CD4-positive, alpha-beta T cell (primary cell): Measurements from ENCODE around the gene VENTX. TPM values are rescaled to one million over a fixed set of nuclear protein-coding genes. Genes with fewer than 3 reads are reported as not detected.

Source experiments
- ATAC-seq: fragments of 200-7000 bp; cut with Tn5 transposase; one replicate; pipeline ENCODE4 v1.10.0; 2022; ENCODE audit warnings: mild to moderate bottlenecking; ENCODE audit not compliant: poor library complexity
- CTCF ChIA-PET: fragments of 350-600 bp; sonication (Branson Sonifier 250); formaldehyde crosslinking; loops from one replicate; lab custom pipeline; 2021; ENCODE audit warnings: antibody characterized with exemption, inconsistent platforms; lab: Charles Lee
- POLR2A ChIA-PET: fragments of 350-600 bp; sonication (Branson Sonifier 250); formaldehyde crosslinking; loops from one replicate; lab custom pipeline; 2021; ENCODE audit warnings: antibody characterized with exemption, inconsistent platforms; lab: Charles Lee
- DNase-seq, 14 experiments: peaks; one replicate each; pipeline ENCODE4 v3.0.0-alpha.2; 2013 to 2020; ENCODE audit warnings: mixed read lengths in 2 of 14
- H3K27ac ChIP-seq, 2 donors: one replicate each; pipeline versions ENCODE4 v1.5.1 to v1.7.0; 2013; ENCODE audit warnings: low read length in 2 of 2, low read depth in 1 of 2, mild to moderate bottlenecking in 1 of 2
- H3K27me3 ChIP-seq, 2 experiments: 1 replicate in 1 of 2; 2 replicates in 1 of 2; pipeline versions ENCODE4 v1.6.1 to v1.7.0; 2013; ENCODE audit warnings: low read length in 2 of 2, control low read depth in 1 of 2, mild to moderate bottlenecking in 1 of 2, moderate library complexity in 1 of 2; ENCODE audit not compliant: insufficient read depth in 2 of 2, control insufficient read depth in 1 of 2
- H3K36me3 ChIP-seq: one replicate; pipeline ENCODE4 v1.6.1; 2013; ENCODE audit warnings: low read length, control low read depth; ENCODE audit not compliant: insufficient read depth
- H3K4me1 ChIP-seq: one replicate; pipeline ENCODE4 v1.6.1; 2013; ENCODE audit warnings: low read length, control low read depth; ENCODE audit not compliant: insufficient read depth
- H3K4me3 ChIP-seq: one replicate; pipeline ENCODE4 v1.5.1; 2013; ENCODE audit warnings: mild to moderate bottlenecking, low read length, moderate library complexity
- H3K9me3 ChIP-seq, 2 experiments: 1 replicate in 1 of 2; 2 replicates in 1 of 2; pipeline versions ENCODE4 v1.6.1 to v1.7.0; 2013; ENCODE audit warnings: low read length in 2 of 2, mild to moderate bottlenecking in 2 of 2, control low read depth in 1 of 2, moderate library complexity in 1 of 2; ENCODE audit not compliant: control insufficient read depth in 1 of 2, insufficient read depth in 1 of 2
- H3K27ac Mint-ChIP-seq: one replicate; pipeline ENCODE4 v1.8.0; 2020; ENCODE audit warnings: mixed read lengths
- H3K27me3 Mint-ChIP-seq: one replicate; pipeline ENCODE4 v1.8.0; 2021; ENCODE audit warnings: mixed read lengths
- H3K36me3 Mint-ChIP-seq: one replicate; pipeline ENCODE4 v1.8.0; 2021; ENCODE audit warnings: low read depth, mixed read lengths
- H3K4me1 Mint-ChIP-seq: one replicate; pipeline ENCODE4 v1.8.0; 2021; ENCODE audit warnings: low read depth, mixed read lengths
- H3K4me3 Mint-ChIP-seq: one replicate; pipeline ENCODE4 v1.8.0; 2020; ENCODE audit warnings: mild to moderate bottlenecking, mixed read lengths
- H3K9me3 Mint-ChIP-seq: one replicate; pipeline ENCODE4 v1.8.0; 2020; ENCODE audit warnings: mixed read lengths
- CTCF ChIP-seq: fragments of 200-600 bp; IDR thresholded peaks from one replicate; pipeline ENCODE4 v1.8.0; 2022; ENCODE audit warnings: antibody characterized with exemption, mild to moderate bottlenecking
- intact Hi-C, 2 experiments: fragments of 100-400 bp; cut with DNase I in 1 of 2; cut with micrococcal nuclease in 1 of 2; formaldehyde crosslinking; loops; one replicate each; pipeline versions ENCODE4 v1.15.1 to v1.9.0; 2023 to 2025; cut with DNase I, micrococcal nuclease
- total RNA-seq, 174 experiments: library from RNA in 2 of 174; stranded (reverse) in 2 of 174; gene quantifications; one replicate each; pipeline ENCODE4 v1.2.3 and lab custom pipeline; 2021 to 2026

Gene VENTX
- total RNA-seq, 2 experiments from 2014 or later: 0.11 to 0.14 TPM

GRCh38 chr10:133277277-133277992 lies 39.8 kb downstream of the VENTX start:
- TF ChIP-seq CTCF: no peak
- Histone ChIP-seq H3K27me3 (no peaks in the 10 kb centered on the region), H3K4me3 (peak overlapping the region; percentile 91), H3K4me1 (peaks cover 70% of the 10 kb centered on the region), H3K9me3 (no peaks in the 10 kb centered on the region), H3K27ac (peak overlapping the region; percentile 86), H3K36me3 (peaks cover 20% of the 10 kb centered on the region)
- ATAC-seq: no peak
- Mint-ChIP-seq H3K4me1 (peaks cover 40% of the 10 kb centered on the region), H3K9me3 (no peaks in the 10 kb centered on the region), H3K36me3 (peaks cover 36% of the 10 kb centered on the region), H3K27ac (peak overlapping the region; percentile 97), H3K27me3 (no peaks in the 10 kb centered on the region), H3K4me3 (peak overlapping the region; percentile 91)
- peak in 1 of 14 experiments; percentile 46 for DNase-seq
- ChIA-PET CTCF (interaction anchor here (1.7 kb wide), 1 partner anchor 30 kb away, joined by 8 read pairs; no protein-coding TSS in a partner anchor), POLR2A (interaction anchor here (1.1 to 3.3 kb wide), 3 partner anchors 13 to 19 kb away, joined by 4 to 22 read pairs (median 20); no protein-coding TSS in a partner anchor)
- intact Hi-C loops: loop anchor here in 1 of 2 experiments (5.0 kb wide), 1 partner anchor 135 kb away; no protein-coding TSS in a partner anchor

- Histone ChIP-seq H3K36me3 (peaks cover 21% of the 10 kb centered on the region), H3K4me3 (peak overlapping the region; percentile 37), H3K9me3 (no peaks in the 10 kb centered on the region), H3K4me1 (peaks cover 70% of the 10 kb centered on the region), H3K27me3 (no peaks in the 10 kb centered on the region), H3K27ac (peak overlapping the region; percentile 86)
- Mint-ChIP-seq H3K27me3 (no peaks in the 10 kb centered on the region), H3K36me3 (peaks cover 40% of the 10 kb centered on the region), H3K9me3 (no peaks in the 10 kb centered on the region), H3K27ac (peak overlapping the region; percentile 97), H3K4me1 (peaks cover 40% of the 10 kb centered on the region), H3K4me3 (peak overlapping the region; percentile 91)
- TF ChIP-seq CTCF: no peak
- intact Hi-C loops: loop anchor here in 1 of 2 experiments (2.0 to 5.0 kb wide), 2 partner anchors 19 to 136 kb away; no protein-coding TSS in a partner anchor
- DNase-seq (peak in 1 of 14 experiments; percentile 32), ATAC-seq (no peak)
- POLR2A ChIA-PET: interaction anchor here (1.1 to 3.3 kb wide), 2 partner anchors 14 to 20 kb away, joined by 4 to 20 read pairs; no protein-coding TSS in a partner anchor
- CTCF ChIA-PET: interaction anchor here (1.0 to 1.7 kb wide), 2 partner anchors 14 to 30 kb away, joined by 3 to 8 read pairs; no protein-coding TSS in a partner anchor
Measured at GRCh38 chr10:133277993-133278576, 40.4 kb downstream of the VENTX start.

- no peak for TF ChIP-seq CTCF
- Histone ChIP-seq H3K4me1 (peaks cover 65% of the 10 kb centered on the region), H3K4me3 (peak overlapping the region; percentile 37), H3K36me3 (peaks cover 21% of the 10 kb centered on the region), H3K9me3 (no peaks in the 10 kb centered on the region), H3K27ac (peak overlapping the region; percentile 86), H3K27me3 (no peaks in the 10 kb centered on the region)
- Mint-ChIP-seq H3K4me3 (peak overlapping the region; percentile 91), H3K4me1 (peaks cover 40% of the 10 kb centered on the region), H3K9me3 (no peaks in the 10 kb centered on the region), H3K36me3 (peaks cover 46% of the 10 kb centered on the region), H3K27ac (peak overlapping the region; percentile 97), H3K27me3 (no peaks in the 10 kb centered on the region)
- peak in 13 of 14 experiments; percentile 42 to 91 (median 54) for DNase-seq
- peak; percentile 33 for ATAC-seq
- ChIA-PET POLR2A (interaction anchor here (1.1 to 3.3 kb wide), 2 partner anchors 14 to 20 kb away, joined by 4 to 20 read pairs; no protein-coding TSS in a partner anchor), CTCF (interaction anchor here (1.0 to 1.7 kb wide), 2 partner anchors 15 to 29 kb away, joined by 3 to 8 read pairs; no protein-coding TSS in a partner anchor)
- intact Hi-C loops: loop anchor here in 1 of 2 experiments (2.0 to 5.0 kb wide), 2 partner anchors 18 to 136 kb away; no protein-coding TSS in a partner anchor
Measured at GRCh38 chr10:133278577-133279265, 41.1 kb downstream of the VENTX start.
